ENCODE results near the gene TLE7.
A peak's percentile ranks its signal among the peaks of the same experiment; 100 is the strongest.

Gene TLE7

DNA sequence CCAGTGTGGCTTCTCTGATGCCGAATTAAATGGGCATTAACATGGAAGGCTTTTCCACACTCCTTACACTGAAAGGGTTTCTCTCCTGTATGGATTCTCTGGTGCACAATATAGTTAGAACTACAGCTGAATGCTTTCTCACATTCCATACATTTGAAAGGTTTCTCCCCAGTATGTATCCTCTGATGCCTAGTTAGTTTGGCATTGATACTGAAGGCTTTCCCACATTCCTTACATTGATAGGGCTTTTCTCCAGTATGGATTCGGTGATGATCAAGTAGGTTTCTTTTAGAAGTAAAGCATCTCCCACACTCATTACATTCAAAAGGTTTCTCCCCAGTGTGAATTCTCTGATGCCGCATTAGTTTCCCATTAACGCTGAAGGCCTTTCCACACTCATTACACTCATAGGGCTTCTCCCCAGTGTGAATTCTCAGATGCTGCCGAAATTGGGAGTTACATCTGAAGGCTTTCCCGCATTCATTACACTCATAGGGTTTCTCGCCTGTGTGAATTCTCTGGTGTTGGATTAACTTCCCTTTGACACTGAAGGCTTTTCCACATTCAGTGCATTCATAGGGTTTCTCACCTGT lies 6.5 kb upstream of the TLE7 start:
- Histone ChIP-seq H3K27me3 (ENCODE audit: control insufficient read depth, insufficient read depth, low read length) (no peaks in the 10 kb centered on the region), H3K27ac (no peak overlapping the region), H3K79me2 (no peaks in the 10 kb centered on the region), H3K9me3 (ENCODE audit: control insufficient read depth, low read length) (peaks cover 9% of the 10 kb centered on the region), H3K9ac (no peak overlapping the region), H3K36me3 (ENCODE audit: control insufficient read depth, insufficient read depth, low read length) (peaks cover 24% of the 10 kb centered on the region), H3K4me2 (ENCODE audit: low read length) (no peak overlapping the region), H3K4me1 (peaks cover 4% of the 10 kb centered on the region), H2AFZ (no peak overlapping the region), H3K4me3 (ENCODE audit: low read depth, low read length) (no peak overlapping the region)
- TF ChIP-seq, protein P1, sequence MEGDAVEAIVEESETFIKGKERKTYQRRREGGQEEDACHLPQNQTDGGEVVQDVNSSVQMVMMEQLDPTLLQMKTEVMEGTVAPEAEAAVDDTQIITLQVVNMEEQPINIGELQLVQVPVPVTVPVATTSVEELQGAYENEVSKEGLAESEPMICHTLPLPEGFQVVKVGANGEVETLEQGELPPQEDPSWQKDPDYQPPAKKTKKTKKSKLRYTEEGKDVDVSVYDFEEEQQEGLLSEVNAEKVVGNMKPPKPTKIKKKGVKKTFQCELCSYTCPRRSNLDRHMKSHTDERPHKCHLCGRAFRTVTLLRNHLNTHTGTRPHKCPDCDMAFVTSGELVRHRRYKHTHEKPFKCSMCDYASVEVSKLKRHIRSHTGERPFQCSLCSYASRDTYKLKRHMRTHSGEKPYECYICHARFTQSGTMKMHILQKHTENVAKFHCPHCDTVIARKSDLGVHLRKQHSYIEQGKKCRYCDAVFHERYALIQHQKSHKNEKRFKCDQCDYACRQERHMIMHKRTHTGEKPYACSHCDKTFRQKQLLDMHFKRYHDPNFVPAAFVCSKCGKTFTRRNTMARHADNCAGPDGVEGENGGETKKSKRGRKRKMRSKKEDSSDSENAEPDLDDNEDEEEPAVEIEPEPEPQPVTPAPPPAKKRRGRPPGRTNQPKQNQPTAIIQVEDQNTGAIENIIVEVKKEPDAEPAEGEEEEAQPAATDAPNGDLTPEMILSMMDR (IDR thresholded peaks at IDR 0.05), result no peak

DNA sequence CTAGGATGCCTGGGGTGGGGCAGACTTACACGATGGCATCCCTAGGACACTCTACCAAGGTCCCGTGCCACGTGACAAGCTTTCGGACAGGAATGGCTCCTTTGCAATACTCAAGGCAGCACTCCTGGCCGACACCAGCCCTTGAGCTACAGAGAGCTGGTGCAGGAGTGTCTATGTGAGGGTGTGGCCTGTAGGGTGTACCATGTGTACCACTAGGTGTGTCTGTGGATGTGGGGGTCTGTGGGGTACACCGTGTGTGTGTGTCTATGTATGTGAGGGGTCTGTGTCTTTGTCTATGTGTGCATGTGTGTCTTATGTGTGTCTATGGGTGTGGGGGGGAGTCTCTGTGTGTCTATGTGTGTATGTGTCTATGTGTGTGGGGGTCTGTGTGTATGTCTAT lies 1.9 kb upstream of the TLE7 start:
- H3K9me3 ChIP-seq (ENCODE audit: control insufficient read depth, low read length), result peaks cover 3% of the 10 kb centered on the region

DNA sequence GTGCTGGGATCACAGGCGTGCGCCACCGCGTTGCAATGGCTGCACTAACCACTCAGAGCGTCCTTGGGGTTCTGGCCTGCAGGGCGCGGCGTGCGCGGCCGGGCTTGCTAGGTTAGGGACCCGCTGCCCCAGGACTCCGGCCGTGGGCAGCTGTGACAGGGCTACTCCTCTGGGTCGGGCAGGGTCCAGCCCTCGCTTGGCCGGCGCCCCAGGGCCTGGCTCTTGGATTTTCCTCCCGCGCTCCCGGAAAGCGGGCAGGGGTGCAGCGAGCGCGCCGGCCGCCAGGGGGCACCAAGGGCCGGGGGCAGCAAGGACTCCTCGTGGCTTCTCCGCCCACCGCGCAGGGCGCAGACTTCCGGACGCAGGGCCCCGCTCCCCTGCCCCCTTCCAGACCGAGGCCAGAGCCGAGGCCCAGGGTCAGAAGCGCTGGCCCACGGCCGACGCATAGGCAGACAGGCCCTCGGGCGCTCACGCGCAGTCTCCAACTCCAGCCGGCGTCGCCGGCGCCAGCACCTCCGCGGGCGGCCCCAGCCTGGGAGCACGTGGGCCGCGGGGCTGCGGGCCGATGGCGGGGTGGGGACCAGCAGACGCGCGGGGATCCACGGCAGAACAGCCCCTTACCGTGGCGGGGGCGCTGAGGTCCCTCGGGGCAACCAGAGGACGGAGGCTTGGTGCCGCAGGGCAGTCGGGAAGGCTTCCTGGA lies 355 bp downstream of the TLE7 start:
- H3K9me3 ChIP-seq (ENCODE audit: control insufficient read depth, low read length), result no peaks in the 10 kb centered on the region
- TF ChIP-seq, protein P1 (IDR thresholded peaks at IDR 0.05), result no peak

More for the DNA sequence above, 1.9 kb upstream of the TLE7 start:
- no peaks in the 10 kb centered on the region for H3K79me2 ChIP-seq
- no peak overlapping the region for H3K4me3 ChIP-seq (ENCODE audit: low read depth, low read length)
- no peak overlapping the region for H3K9ac ChIP-seq
- no peak overlapping the region for H3K4me2 ChIP-seq (ENCODE audit: low read length)
- H3K27me3 ChIP-seq (ENCODE audit: control insufficient read depth, insufficient read depth, low read length), result no peaks in the 10 kb centered on the region
- TF ChIP-seq, protein P1 (IDR thresholded peaks at IDR 0.05), result no peak
- no peak overlapping the region for H3K27ac ChIP-seq
- no peaks in the 10 kb centered on the region for H3K4me1 ChIP-seq
- peaks cover 11% of the 10 kb centered on the region for H3K36me3 ChIP-seq (ENCODE audit: control insufficient read depth, insufficient read depth, low read length)
- no peak overlapping the region for H2AFZ ChIP-seq

DNA sequence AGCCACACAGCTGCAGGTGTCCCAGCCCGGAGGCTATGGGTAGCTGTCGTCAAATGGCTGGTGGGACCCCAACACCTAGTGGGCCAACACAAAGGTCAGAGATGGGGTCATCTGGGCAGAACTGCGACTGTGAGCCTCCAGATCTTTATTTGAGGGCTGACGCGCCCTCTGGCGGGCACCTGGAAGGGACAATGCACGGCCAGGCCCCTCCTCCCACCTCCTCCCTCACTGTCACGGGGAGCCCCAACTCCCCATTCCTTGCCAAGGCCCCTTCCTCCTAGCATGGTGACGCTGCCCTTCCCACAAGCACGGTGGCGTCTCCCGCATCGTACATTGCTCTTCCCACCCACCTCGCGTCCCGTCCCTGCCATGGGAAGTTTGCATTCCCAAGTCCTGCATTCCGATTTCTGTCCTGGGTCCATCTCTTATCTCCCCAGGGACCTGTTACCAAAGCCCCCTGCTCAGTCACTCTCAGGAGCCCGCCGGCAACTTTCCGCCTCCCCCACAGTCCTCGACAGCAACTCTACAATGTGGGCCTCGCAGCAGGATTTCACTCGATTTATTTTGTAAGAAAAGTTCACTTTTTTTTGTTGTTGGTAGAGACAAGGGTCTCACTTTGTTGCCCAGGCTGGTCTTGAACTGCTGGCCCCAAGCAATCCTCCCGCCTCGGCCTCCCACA lies 1.0 kb downstream of the TLE7 start:
- H2AFZ ChIP-seq, result no peak overlapping the region
- no peak overlapping the region for H3K27ac ChIP-seq
- H3K4me2 ChIP-seq (ENCODE audit: low read length), result no peak overlapping the region
- no peak overlapping the region for H3K9ac ChIP-seq
- no peaks in the 10 kb centered on the region for H3K27me3 ChIP-seq (ENCODE audit: control insufficient read depth, insufficient read depth, low read length)
- TF ChIP-seq, protein P1 (IDR thresholded peaks at IDR 0.05), result peak; percentile 46
- no peaks in the 10 kb centered on the region for H3K79me2 ChIP-seq
- H3K36me3 ChIP-seq (ENCODE audit: control insufficient read depth, insufficient read depth, low read length), result no peaks in the 10 kb centered on the region
- H3K9me3 ChIP-seq (ENCODE audit: control insufficient read depth, low read length), result no peaks in the 10 kb centered on the region
- no peaks in the 10 kb centered on the region for H3K4me1 ChIP-seq
- H3K4me3 ChIP-seq (ENCODE audit: low read depth, low read length), result no peak overlapping the region

More for the DNA sequence above, 355 bp downstream of the TLE7 start:
- Histone ChIP-seq H2AFZ (no peak overlapping the region), H3K27me3 (ENCODE audit: control insufficient read depth, insufficient read depth, low read length) (no peaks in the 10 kb centered on the region), H3K4me3 (ENCODE audit: low read depth, low read length) (no peak overlapping the region), H3K36me3 (ENCODE audit: control insufficient read depth, insufficient read depth, low read length) (no peaks in the 10 kb centered on the region), H3K4me1 (no peaks in the 10 kb centered on the region), H3K4me2 (ENCODE audit: low read length) (no peak overlapping the region), H3K9ac (no peak overlapping the region), H3K79me2 (no peaks in the 10 kb centered on the region), H3K27ac (no peak overlapping the region)

All from parathyroid adenoma (tissue), 2 donors.